Natural killer cell treated with Interleukin-12 subunit alpha and Interleukin-12 subunit beta and Interleukin-15 and Interleukin-18, amount 100 ng/mL, for 72 hours (primary cell): ENCODE measurements around the gene PCCB. TPM values are rescaled to one million over a fixed set of nuclear protein-coding genes. Genes with fewer than 3 reads are reported as not detected.
A peak's percentile ranks its signal among the peaks of the same experiment; 100 is the strongest.
"Not testable (repeated sequence)": the region's sequence is repeated elsewhere in the genome, so short reads cannot be mapped to it uniquely, and the experiment has no call there.

Experiments used
- ATAC-seq, 2 donors: fragments of 150-1000 bp; cut with Tn5 transposase in 1 of 2; sonication (Bioruptor Pico), chemical (Tn5 transposase) in 1 of 2; 2 replicates each; pipeline ENCODE4 v1.10.0; 2021
- DNase-seq: peaks from one replicate; pipeline ENCODE4 v3.0.0; 2022; ENCODE audit warnings: low spot score
- H3K27ac Mint-ChIP-seq, 2 donors: 1 replicate in 1 of 2; 2 replicates in 1 of 2; pipeline ENCODE4 v1.8.0; 2022; ENCODE audit warnings: mixed read lengths in 2 of 2, mild to moderate bottlenecking in 1 of 2, moderate library complexity in 1 of 2
- H3K27me3 Mint-ChIP-seq, 2 donors: 1 replicate in 1 of 2; 2 replicates in 1 of 2; pipeline ENCODE4 v1.8.0; 2022; ENCODE audit warnings: mixed read lengths in 2 of 2
- H3K36me3 Mint-ChIP-seq: one replicate; pipeline ENCODE4 v1.8.0; 2022; ENCODE audit warnings: mixed read lengths
- H3K4me1 Mint-ChIP-seq, 2 donors: 1 replicate in 1 of 2; 2 replicates in 1 of 2; pipeline ENCODE4 v1.8.0; 2022; ENCODE audit warnings: low read depth in 2 of 2, mixed read lengths in 2 of 2, mild to moderate bottlenecking in 1 of 2
- H3K4me3 Mint-ChIP-seq: one replicate; pipeline ENCODE4 v1.8.0; 2022; ENCODE audit warnings: mixed read lengths
- H3K9me3 Mint-ChIP-seq: 2 replicates; pipeline ENCODE4 v1.8.0; 2022; ENCODE audit warnings: mixed read lengths
- total RNA-seq, 2 donors: library from RNA; stranded (reverse); gene quantifications; one replicate each; pipeline ENCODE4 v1.2.3, GENCODE V29; 2022

Gene PCCB
- 10 to 100 TPM; 40.4 to 45.0 TPM for total RNA-seq

DNA sequence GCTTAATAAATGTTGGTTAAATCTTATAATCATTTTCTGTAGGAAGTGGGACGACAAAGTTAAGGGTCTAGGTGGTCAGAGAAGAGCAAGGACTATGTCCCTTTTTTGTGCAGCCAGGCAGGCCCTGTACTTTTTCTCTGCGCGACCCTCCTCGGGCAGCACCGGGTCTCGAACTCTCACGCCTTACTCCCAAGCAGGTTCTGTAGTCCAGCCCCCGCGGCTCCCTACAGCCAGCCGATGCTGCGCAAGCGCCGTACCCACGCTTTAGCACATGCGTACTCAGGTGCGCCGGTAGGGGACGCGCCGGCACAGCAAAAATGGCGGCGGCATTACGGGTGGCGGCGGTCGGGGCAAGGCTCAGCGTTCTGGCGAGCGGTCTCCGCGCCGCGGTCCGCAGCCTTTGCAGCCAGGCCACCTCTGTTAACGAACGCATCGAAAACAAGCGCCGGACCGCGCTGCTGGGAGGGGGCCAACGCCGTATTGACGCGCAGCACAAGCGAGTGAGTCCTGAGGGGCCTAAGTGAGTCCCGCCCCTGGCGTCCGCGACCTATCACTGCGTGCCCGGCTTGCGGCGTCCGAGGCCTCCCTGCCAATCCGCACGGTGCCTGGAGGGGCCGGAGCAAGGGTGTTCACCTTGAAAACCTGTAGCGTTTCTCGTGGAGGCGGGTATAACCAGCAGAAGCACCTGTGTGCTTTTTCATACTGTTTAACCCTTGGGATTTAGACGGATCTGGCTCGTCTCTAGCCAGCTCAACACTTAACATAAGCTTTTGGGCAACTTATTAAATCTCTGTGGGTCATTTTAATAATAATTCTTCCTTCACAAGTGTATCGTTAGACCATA lies at the start of gene PCCB:
Gene PCCB, plus strand, starts transcription at position 282 of the 844 bp plus-strand sequence. Its CDS starts 36 bp downstream, at position 318.
- Mint-ChIP-seq H3K4me3 (peak within 1 kb of the TSS; percentile 97), H3K9me3 (no peaks in the 10 kb centered on the region), H3K36me3 (no peaks in the 10 kb centered on the region), H3K4me1 (peaks cover 20 to 25% of the 10 kb centered on the region in 2 donors), H3K27ac (peak within 1 kb of the TSS; percentile 90 to 97), H3K27me3 (no peaks in the 10 kb centered on the region)
- ATAC-seq (peak; percentile 99), DNase-seq (peak; percentile 93)

DNA sequence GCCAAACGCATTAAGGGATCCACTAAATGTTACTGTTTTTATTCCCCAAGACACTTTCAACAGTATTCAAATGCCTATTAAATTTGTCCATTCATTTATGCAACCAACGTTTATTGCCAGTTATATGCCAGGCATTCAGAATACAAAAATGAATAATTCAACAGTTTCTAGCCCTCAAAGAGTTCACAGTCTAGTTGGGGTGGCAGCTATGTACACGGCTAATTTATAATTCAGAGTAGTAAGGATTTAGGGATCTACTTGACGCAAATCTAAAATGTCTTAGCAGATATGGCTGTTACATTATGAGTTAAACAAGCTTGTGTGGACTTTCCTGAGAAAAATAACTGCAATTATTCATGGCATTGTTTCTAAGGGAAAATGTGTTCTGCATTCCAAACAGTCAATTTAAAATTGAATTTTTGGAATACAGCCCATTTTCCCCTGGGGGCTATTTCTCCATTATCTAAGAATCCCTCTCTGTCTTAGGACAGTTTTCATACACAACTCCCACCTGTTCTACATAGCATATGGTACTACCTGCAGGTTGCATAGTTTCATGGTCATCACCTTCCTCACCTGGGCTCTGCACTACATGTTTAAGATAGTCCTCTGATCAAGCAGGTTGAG lies 42.5 kb upstream of the PCCB start:
- H3K4me1 Mint-ChIP-seq: no peaks in the 10 kb centered on the region
- DNase-seq (no peak), ATAC-seq (no peak)
- no peaks in the 10 kb centered on the region for H3K36me3 Mint-ChIP-seq
- H3K27me3 Mint-ChIP-seq: peaks cover 24 to 38% of the 10 kb centered on the region in 2 donors
- no peak overlapping the region for H3K27ac Mint-ChIP-seq
- H3K4me3 Mint-ChIP-seq: no peak overlapping the region
- H3K9me3 Mint-ChIP-seq: no peaks in the 10 kb centered on the region

DNA sequence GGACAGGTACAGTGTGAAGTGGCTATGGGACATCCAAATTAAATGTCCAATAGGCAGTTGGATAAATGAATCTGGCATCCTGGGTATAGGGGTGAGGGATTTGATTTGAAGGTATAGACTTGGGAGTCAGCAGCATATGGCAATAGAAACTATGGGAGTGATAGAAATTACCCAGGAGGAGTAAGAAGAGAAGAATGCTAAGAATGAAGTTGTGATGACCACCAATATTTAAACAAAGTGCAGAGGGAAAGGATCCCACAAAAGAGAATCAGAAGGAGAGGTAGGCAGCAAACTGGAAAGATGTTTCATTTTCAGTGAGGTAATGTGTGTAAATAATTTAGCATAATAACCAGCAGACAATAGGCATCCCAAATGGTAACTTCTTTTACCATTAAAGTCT lies 40.2 kb upstream of the PCCB start:
- Mint-ChIP-seq H3K4me3 (no peak overlapping the region), H3K27ac (no peak overlapping the region), H3K9me3 (no peaks in the 10 kb centered on the region), H3K4me1 (no peaks in the 10 kb centered on the region), H3K36me3 (no peaks in the 10 kb centered on the region), H3K27me3 (peaks cover 27 to 38% of the 10 kb centered on the region in 2 donors)
- ATAC-seq: no peak
- DNase-seq: no peak

DNA sequence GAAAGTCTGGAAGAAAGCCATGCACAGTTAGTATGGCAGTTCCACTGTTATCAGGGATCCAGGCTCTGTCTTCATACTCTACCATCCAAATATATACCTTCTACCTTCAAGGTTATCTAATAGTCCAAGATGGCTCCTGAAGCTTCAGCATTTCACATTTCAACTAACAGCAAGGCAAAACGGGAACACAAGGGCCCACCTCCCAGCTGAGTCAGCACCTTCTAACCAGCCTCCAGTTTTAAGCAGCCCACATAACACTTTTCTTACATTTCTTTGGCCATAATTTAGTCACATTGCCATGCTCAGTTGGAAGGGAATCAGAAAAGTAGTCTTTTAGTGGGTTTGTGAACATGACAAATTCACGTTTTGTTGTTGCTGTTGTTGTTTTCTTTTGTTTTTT lies 38.6 kb upstream of the PCCB start:
- no peak for ATAC-seq
- H3K4me1 Mint-ChIP-seq: no peaks in the 10 kb centered on the region

DNA sequence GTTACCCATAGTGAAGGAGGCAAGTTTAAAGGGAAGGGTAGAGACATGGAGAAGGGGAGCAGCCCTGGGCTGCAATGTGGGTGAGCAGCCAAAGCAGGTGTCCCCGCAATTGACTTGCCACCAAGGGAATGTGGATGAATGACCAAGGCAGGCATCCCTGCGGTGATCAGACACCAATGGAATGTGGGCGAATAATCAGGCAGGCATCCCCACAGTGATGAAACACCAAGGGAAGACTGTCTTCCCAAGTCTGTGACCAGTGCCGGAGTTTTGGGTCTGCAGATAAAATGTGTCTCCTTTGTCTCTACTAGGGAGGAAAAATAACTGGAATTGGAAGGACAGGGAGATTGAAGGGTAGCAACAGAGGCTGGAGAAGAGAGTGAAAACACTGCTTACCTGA lies 27.4 kb upstream of the PCCB start:
- H3K36me3 Mint-ChIP-seq, H3K9me3 Mint-ChIP-seq, H3K4me1 Mint-ChIP-seq, ATAC-seq, H3K4me3 Mint-ChIP-seq, DNase-seq, H3K27ac Mint-ChIP-seq: not testable (repeated sequence)
- peaks cover 19 to 27% of the 10 kb centered on the region in 2 donors for H3K27me3 Mint-ChIP-seq

More for the DNA sequence above, 38.6 kb upstream of the PCCB start:
- Mint-ChIP-seq H3K9me3 (no peaks in the 10 kb centered on the region), H3K4me3 (no peak overlapping the region), H3K36me3 (no peaks in the 10 kb centered on the region), H3K27ac (no peak overlapping the region), H3K27me3 (peaks cover 21 to 33% of the 10 kb centered on the region in 2 donors)
- no peak for DNase-seq

DNA sequence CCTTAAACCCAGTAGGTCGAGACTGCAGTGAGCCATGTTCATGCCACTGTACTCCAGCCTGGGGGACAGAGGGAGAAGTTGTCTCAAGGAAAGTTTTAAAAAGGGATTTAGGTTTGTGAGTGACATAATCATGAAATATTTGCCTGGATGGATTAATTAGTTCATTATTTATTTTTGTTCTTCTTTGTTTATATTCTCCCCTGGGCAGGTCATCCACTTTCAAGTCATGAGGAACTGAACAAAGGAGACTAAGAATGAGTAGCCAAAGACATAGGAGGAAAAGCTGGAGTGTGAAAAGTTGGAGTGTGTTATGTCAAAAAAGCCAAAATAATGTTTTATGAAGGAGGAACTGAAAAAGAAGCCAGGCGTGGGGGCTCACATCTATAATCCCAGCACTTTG lies 17.7 kb upstream of the PCCB start:
- H3K4me3 Mint-ChIP-seq: no peak overlapping the region
- H3K27me3 Mint-ChIP-seq: peaks cover 0 to 8% of the 10 kb centered on the region in 2 donors
- DNase-seq: no peak
- H3K36me3 Mint-ChIP-seq: no peaks in the 10 kb centered on the region
- no peak overlapping the region for H3K27ac Mint-ChIP-seq
- H3K9me3 Mint-ChIP-seq: no peaks in the 10 kb centered on the region
- no peaks in the 10 kb centered on the region for H3K4me1 Mint-ChIP-seq
- no peak for ATAC-seq

DNA sequence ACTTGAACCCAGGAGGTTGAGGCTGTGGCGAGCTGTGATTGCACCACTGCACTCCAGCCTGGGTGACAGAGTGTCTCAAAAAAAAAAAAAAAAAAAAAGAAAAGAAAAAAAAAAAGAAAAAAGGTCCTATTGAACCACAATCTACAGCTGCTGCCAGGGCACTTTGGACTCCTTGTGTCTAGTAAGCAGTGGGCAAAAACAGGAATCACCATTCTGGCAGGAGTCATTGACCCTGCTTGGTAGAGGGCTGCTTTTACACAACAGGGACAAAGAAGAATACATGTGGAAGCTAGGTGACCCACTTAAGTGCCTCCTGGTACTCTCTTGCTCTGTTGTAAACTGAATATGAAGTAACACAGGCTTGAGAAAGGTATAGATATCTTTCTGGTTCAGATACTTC lies 14.6 kb upstream of the PCCB start:
- H3K4me1 Mint-ChIP-seq: no peaks in the 10 kb centered on the region
- DNase-seq (no peak), ATAC-seq (no peak)
- H3K27me3 Mint-ChIP-seq: peaks cover 0 to 8% of the 10 kb centered on the region in 2 donors
- no peaks in the 10 kb centered on the region for H3K36me3 Mint-ChIP-seq
- no peak overlapping the region for H3K4me3 Mint-ChIP-seq
- H3K27ac Mint-ChIP-seq: no peak overlapping the region
- no peaks in the 10 kb centered on the region for H3K9me3 Mint-ChIP-seq

DNA sequence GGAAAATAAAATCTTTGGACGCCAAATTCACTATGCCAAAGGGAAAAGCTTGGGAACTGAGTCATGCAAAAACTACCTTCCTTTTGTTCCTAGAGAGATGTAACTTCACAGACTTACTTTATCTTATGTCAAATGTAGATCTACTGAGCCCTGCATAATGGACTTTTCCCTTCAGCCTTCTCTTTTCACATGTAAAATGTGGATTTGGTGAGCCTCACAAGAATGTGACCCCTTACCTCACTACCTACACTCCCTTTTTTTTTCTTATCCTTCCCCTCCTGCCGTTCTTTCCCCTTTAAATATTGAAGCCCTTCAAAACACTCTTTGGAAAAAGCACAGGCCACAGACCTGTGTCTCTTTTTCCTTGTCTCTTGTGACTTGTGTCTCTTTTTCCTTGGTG lies 14.0 kb upstream of the PCCB start:
- H3K4me3 Mint-ChIP-seq: no peak overlapping the region
- no peak overlapping the region for H3K27ac Mint-ChIP-seq
- no peaks in the 10 kb centered on the region for H3K9me3 Mint-ChIP-seq
- H3K36me3 Mint-ChIP-seq: no peaks in the 10 kb centered on the region
- peaks cover 2 to 8% of the 10 kb centered on the region in 2 donors for H3K27me3 Mint-ChIP-seq
- no peaks in the 10 kb centered on the region for H3K4me1 Mint-ChIP-seq
- DNase-seq (no peak), ATAC-seq (no peak)

DNA sequence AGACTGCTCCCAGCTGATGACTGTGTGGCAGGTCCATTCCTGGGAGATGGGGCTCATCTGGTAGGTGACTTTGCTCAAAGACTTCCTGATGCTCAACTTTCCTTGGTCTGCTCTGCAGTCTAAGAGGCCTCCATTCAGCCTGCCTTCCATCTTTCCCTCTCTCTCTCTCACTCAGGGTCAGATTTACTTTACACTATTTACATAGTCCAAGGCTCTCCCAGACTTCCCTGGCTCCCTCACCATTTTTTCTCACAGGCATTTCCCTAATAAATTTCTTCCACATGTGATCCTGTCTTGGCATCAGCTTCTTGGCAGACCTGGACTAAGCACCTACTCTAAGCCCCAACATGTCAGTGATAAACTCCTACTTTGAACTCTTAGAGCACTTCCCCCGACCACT lies 13.0 kb upstream of the PCCB start:
- Mint-ChIP-seq H3K27ac (no peak overlapping the region), H3K4me3 (no peak overlapping the region), H3K9me3 (no peaks in the 10 kb centered on the region), H3K36me3 (no peaks in the 10 kb centered on the region), H3K4me1 (no peaks in the 10 kb centered on the region), H3K27me3 (peaks cover 4 to 18% of the 10 kb centered on the region in 2 donors)
- ATAC-seq (no peak), DNase-seq (no peak)

DNA sequence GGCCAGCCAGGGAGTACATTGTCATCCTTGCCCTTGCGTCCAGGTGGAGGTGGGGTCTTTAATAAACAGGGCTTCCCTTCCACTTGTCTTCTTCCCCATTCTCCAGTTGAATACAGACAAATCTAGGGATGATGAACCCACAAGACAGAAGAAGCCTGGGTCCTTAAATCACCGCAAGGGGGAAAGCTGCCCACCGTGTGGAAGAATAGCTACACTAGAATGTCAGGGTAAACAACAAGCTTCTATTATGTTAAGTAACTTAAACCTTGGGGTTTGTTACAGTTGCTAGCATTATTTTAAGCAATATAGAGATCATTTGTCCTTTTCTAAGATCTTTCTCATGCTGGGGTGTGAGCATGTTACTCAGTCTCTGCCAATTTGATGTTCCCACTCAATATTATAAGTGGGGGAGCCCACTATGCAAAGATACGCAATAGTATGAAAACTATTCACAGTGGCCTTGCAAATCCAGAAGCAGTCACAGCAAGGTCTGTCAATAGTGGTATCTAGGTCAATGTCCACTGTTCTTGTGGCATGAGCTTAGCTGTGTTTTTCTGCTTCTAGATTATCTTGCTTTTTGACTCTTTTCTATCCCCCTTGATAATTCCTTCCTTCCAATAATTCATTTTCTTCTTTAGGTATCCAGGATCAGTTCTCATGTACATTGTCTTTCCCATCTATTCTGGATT lies 12.0 kb upstream of the PCCB start:
- no peaks in the 10 kb centered on the region for H3K9me3 Mint-ChIP-seq
- no peak overlapping the region for H3K4me3 Mint-ChIP-seq
- peaks cover 4 to 19% of the 10 kb centered on the region in 2 donors for H3K27me3 Mint-ChIP-seq
- DNase-seq: no peak
- no peak for ATAC-seq
- no peak overlapping the region for H3K27ac Mint-ChIP-seq
- H3K36me3 Mint-ChIP-seq: no peaks in the 10 kb centered on the region
- H3K4me1 Mint-ChIP-seq: no peaks in the 10 kb centered on the region

DNA sequence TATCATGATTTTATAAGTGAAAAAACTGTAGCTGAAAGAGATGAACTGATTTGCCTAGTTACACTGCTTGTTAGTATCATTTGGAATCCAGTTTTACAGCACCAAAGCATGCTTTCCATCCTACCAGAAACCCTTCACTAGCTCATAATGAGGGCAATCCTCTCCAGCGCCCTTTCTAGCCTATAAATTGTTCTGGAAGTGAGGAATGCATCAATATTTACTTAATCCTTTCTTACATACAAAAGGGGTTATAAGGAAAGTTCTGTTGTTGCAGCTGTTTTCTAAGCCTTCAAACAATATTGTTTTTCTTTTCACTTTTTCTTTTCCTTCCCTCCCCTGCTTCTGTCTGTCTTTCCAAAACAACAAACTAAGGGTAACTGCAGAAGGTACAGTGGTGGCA lies 11.0 kb upstream of the PCCB start:
- no peaks in the 10 kb centered on the region for H3K9me3 Mint-ChIP-seq
- H3K4me1 Mint-ChIP-seq: no peaks in the 10 kb centered on the region
- no peak overlapping the region for H3K4me3 Mint-ChIP-seq
- DNase-seq (no peak), ATAC-seq (no peak)
- H3K27me3 Mint-ChIP-seq: peaks cover 4 to 17% of the 10 kb centered on the region in 2 donors
- no peak overlapping the region for H3K27ac Mint-ChIP-seq
- no peaks in the 10 kb centered on the region for H3K36me3 Mint-ChIP-seq

DNA sequence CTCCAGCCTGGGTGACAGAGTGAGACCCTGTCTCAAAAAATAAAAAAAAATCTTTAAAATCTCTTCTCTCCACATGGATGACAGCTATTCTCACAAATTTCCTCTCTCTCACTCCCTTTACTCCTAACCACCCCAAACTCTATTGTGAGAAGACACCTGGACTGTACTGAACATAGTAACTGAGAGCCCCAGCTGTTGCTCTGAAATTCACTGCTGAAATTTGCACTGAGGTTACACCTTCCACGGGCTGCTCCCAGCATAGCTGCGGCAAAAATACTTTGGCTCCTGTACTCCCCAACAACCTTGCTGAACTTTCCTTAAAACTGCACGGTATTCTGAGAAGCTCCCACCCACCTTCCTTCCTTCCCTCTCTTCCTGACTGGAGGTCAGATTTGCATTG lies 4.4 kb upstream of the PCCB start:
- Mint-ChIP-seq H3K4me1 (peaks cover 6 to 12% of the 10 kb centered on the region in 2 donors), H3K27ac (no peak overlapping the region), H3K27me3 (peaks cover 4 to 11% of the 10 kb centered on the region in 2 donors), H3K4me3 (no peak overlapping the region), H3K9me3 (no peaks in the 10 kb centered on the region), H3K36me3 (no peaks in the 10 kb centered on the region)
- ATAC-seq (no peak), DNase-seq (no peak)

DNA sequence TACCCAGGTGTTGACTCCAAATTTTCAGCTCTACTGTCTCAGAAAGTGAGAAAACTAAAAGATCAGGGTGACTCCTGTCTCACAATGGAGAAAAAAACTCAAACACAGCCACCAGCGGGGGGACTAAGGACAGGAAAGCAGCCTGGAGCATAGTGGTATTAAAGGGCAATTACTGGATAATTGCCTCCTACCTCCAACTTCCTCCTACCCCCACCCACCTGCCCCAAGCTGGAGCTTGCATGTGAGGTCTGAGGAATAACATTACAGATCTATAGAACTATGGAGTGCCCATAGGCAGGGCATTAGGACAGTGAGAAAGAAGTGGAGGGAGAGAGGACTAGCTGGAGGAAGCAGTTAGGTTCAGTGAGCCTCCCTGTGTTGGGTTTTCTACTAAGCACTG lies 2.7 kb upstream of the PCCB start:
- peaks cover 20 to 25% of the 10 kb centered on the region in 2 donors for H3K4me1 Mint-ChIP-seq
- no peak overlapping the region for H3K27ac Mint-ChIP-seq
- ATAC-seq (no peak), DNase-seq (no peak)
- H3K4me3 Mint-ChIP-seq: no peak overlapping the region
- no peaks in the 10 kb centered on the region for H3K27me3 Mint-ChIP-seq
- no peaks in the 10 kb centered on the region for H3K9me3 Mint-ChIP-seq
- no peaks in the 10 kb centered on the region for H3K36me3 Mint-ChIP-seq
